Glutamatergic neuron (in vitro differentiated cells): ENCODE data around the gene TAPBP. TPM values are rescaled to one million over a fixed set of nuclear protein-coding genes. Genes with fewer than 3 reads are reported as not detected.

ENCODE experiments used
- DNase-seq: peaks from one replicate; pipeline ENCODE4 v3.0.0; 2022
- H3K27ac Mint-ChIP-seq: one replicate; pipeline ENCODE4 v1.8.0; 2020; ENCODE audit warnings: mild to moderate bottlenecking, mixed read lengths, inconsistent platforms; ENCODE audit not compliant: unreplicated experiment
- H3K27me3 Mint-ChIP-seq: one replicate; pipeline ENCODE4 v1.8.0; 2020; ENCODE audit warnings: mild to moderate bottlenecking, moderate library complexity, mixed read lengths, inconsistent platforms; ENCODE audit not compliant: unreplicated experiment
- H3K36me3 Mint-ChIP-seq: one replicate; pipeline ENCODE4 v1.8.0; 2020; ENCODE audit warnings: mild to moderate bottlenecking, mixed read lengths, inconsistent platforms; ENCODE audit not compliant: unreplicated experiment
- H3K4me1 Mint-ChIP-seq: one replicate; pipeline ENCODE4 v1.8.0; 2020; ENCODE audit warnings: mild to moderate bottlenecking, low read depth, mixed read lengths, inconsistent platforms; ENCODE audit not compliant: unreplicated experiment
- H3K4me3 Mint-ChIP-seq: one replicate; pipeline ENCODE4 v1.8.0; 2020; ENCODE audit warnings: mild to moderate bottlenecking, mixed read lengths, inconsistent platforms; ENCODE audit not compliant: unreplicated experiment
- H3K9me3 Mint-ChIP-seq: one replicate; pipeline ENCODE4 v1.8.0; 2020; ENCODE audit warnings: mild to moderate bottlenecking, moderate library complexity, mixed read lengths, inconsistent platforms; ENCODE audit not compliant: unreplicated experiment
- total RNA-seq: library from RNA; stranded (reverse); fragmentation: NEBNext Ultra II Directional; extraction: Animal tissue kit (Norgen Biotek cat#: 25700); gene quantifications from one replicate; pipeline ENCODE4 v1.2.1, GENCODE V29; 2021; ENCODE audit not compliant: unreplicated experiment
- TF ChIP-seq, protein P1 (sequence below): fragments of 200-600 bp; sonication (generic); IDR thresholded peaks from one replicate; pipeline ENCODE4 v1.5.0; 2021; ENCODE audit not compliant: partially characterized antibody, unreplicated experiment

TAPBP gene
- total RNA-seq, 1 donor from 2014 or later, result 4.7 TPM

- DNase-seq, result no peak
Measured at GRCh38 chr6:33324125-33324524, 10.2 kb upstream of the TAPBP start.

DNA sequence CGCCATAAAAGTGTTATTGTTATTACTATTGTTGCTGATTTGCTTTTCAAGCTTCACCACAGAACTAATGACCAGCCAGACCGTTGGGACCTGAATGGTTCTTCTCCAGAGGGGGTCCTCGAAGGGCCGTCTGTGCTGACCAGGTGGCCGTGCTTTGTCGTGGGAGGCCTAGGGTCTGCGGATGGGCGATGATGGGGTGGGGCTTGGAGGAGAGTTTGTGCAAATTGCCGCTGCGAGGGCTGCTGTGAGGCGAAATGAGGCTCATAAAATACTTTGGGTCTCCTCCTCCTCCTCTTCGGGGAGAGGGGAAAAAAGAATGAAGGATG, 9.7 kb upstream of the TAPBP start:
- Mint-ChIP-seq H3K9me3 (peaks cover 12% of the 10 kb centered on the region), H3K4me1 (peaks cover 19% of the 10 kb centered on the region), H3K4me3 (peak overlapping the region; percentile 93), H3K36me3 (no peaks in the 10 kb centered on the region), H3K27me3 (peaks cover 19% of the 10 kb centered on the region), H3K27ac (peak overlapping the region; percentile 97)
- DNase-seq, result peak; percentile 70
- TF ChIP-seq, protein P1, sequence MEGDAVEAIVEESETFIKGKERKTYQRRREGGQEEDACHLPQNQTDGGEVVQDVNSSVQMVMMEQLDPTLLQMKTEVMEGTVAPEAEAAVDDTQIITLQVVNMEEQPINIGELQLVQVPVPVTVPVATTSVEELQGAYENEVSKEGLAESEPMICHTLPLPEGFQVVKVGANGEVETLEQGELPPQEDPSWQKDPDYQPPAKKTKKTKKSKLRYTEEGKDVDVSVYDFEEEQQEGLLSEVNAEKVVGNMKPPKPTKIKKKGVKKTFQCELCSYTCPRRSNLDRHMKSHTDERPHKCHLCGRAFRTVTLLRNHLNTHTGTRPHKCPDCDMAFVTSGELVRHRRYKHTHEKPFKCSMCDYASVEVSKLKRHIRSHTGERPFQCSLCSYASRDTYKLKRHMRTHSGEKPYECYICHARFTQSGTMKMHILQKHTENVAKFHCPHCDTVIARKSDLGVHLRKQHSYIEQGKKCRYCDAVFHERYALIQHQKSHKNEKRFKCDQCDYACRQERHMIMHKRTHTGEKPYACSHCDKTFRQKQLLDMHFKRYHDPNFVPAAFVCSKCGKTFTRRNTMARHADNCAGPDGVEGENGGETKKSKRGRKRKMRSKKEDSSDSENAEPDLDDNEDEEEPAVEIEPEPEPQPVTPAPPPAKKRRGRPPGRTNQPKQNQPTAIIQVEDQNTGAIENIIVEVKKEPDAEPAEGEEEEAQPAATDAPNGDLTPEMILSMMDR, result no peak

More at GRCh38 chr6:33324125-33324524, 10.2 kb upstream of the TAPBP start:
- TF ChIP-seq, protein P1, result no peak
- Mint-ChIP-seq H3K36me3 (no peaks in the 10 kb centered on the region), H3K9me3 (peaks cover 10% of the 10 kb centered on the region), H3K27ac (peak overlapping the region; percentile 97), H3K4me1 (peaks cover 17% of the 10 kb centered on the region), H3K27me3 (peaks cover 19% of the 10 kb centered on the region), H3K4me3 (peak overlapping the region; percentile 93)

DNA sequence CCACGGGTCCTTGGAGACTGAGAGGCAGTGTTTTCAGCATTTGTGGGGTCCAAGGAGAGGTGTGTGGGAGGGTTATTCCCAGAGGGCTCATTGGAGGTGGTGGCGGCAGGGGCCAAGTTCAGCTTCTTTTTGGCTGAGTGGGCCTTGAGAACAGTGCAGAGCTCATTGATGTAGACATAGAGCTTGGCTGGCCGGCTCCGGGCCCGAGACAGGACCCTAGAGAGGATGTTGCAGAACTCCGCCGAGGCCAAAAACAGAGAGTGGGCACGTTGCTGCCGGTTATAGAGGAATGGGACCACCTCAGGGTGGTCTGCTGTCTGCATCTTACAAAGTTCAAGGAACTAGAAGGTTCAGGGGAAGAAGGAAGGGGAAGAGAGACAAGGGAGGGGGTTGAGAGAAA, 7.3 kb upstream of the TAPBP start:
- no peak for DNase-seq
- Mint-ChIP-seq H3K4me1 (peaks cover 22% of the 10 kb centered on the region), H3K36me3 (no peaks in the 10 kb centered on the region), H3K4me3 (peak overlapping the region; percentile 93), H3K9me3 (peaks cover 20% of the 10 kb centered on the region), H3K27me3 (peaks cover 19% of the 10 kb centered on the region), H3K27ac (peak overlapping the region; percentile 52)
- TF ChIP-seq, protein P1, result no peak

DNA sequence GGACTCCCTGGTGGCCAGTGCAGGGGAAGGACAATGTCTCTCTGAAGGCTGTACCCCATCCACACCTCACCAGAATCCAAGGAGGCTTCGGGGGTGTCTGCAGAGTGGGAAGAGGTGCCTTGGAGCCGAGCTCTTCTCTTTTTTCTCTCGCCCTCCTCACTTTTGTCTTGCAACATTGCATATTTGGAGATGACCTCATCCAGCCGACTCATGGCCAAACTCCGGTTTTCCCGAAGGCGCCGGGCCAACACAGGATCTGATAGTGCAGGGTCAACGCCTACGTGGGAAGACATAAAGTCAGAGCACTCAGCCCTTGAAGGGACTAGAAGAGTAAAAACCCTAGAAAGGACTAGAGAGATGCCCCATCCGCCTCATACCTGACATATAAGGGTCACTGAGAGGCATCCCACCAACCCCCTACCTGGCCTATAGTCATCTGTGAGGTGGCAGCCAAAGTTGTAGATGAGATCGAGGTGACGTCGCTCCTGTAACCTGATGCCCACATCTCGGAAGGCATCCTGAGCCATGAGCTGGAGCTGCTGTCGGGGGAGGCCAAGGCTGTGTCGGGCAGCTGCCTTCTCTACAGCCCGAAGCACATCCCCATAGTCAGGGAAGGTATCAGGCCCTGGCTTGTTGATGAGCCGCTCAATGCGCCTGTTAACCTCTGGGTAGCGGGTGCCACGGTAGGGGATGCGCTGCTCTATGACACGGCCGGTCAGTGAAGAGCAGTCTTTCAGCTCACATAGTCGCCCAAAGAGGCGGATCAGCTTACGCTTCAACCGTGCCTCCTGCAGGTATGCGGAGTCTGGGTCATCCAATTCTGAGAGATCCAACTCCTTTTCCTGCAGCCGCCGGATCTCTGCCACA, 6.7 kb upstream of the TAPBP start:
- no peak for DNase-seq
- TF ChIP-seq, protein P1, result no peak
- no peaks in the 10 kb centered on the region for H3K36me3 Mint-ChIP-seq

GRCh38 chr6:33319939-33320314, 6.0 kb upstream of the TAPBP start:
- TF ChIP-seq, protein P1, result no peak
- no peak for DNase-seq
- no peaks in the 10 kb centered on the region for H3K36me3 Mint-ChIP-seq
- peaks cover 22% of the 10 kb centered on the region for H3K4me1 Mint-ChIP-seq
- H3K27ac Mint-ChIP-seq, result peak overlapping the region; percentile 72
- H3K9me3 Mint-ChIP-seq, result peaks cover 20% of the 10 kb centered on the region
- H3K4me3 Mint-ChIP-seq, result peak overlapping the region; percentile 25
- peaks cover 19% of the 10 kb centered on the region for H3K27me3 Mint-ChIP-seq

More for the DNA sequence above, 6.7 kb upstream of the TAPBP start:
- H3K27me3 Mint-ChIP-seq, result peaks cover 19% of the 10 kb centered on the region
- H3K4me1 Mint-ChIP-seq, result peaks cover 22% of the 10 kb centered on the region
- peak overlapping the region; percentile 75 for H3K27ac Mint-ChIP-seq
- peaks cover 20% of the 10 kb centered on the region for H3K9me3 Mint-ChIP-seq
- peak overlapping the region; percentile 93 for H3K4me3 Mint-ChIP-seq
